Type B pancreatic cell (in vitro differentiated cells): ENCODE data around the gene SH3GLB1. TPM values are rescaled to one million over a fixed set of nuclear protein-coding genes. Genes with fewer than 3 reads are reported as not detected.

ENCODE experiments used
- DNase-seq: peaks from one replicate; pipeline ENCODE4 v3.0.0; 2021; ENCODE audit warnings: mixed read lengths; ENCODE audit not compliant: unreplicated experiment; ENCODE audit errors: extremely low spot score
- H3K27ac Mint-ChIP-seq: 2 replicates; pipeline ENCODE4 v1.8.0; 2021; ENCODE audit warnings: mild to moderate bottlenecking, mixed read lengths
- H3K27me3 Mint-ChIP-seq: 2 replicates; pipeline ENCODE4 v1.8.0; 2021; ENCODE audit warnings: mixed read lengths
- H3K36me3 Mint-ChIP-seq: 2 replicates; pipeline ENCODE4 v1.8.0; 2021; ENCODE audit warnings: mixed read lengths
- H3K4me1 Mint-ChIP-seq: one replicate; pipeline ENCODE4 v1.8.0; 2021; ENCODE audit warnings: mixed read lengths; ENCODE audit not compliant: unreplicated experiment
- H3K4me3 Mint-ChIP-seq: 2 replicates; pipeline ENCODE4 v1.8.0; 2021; ENCODE audit warnings: mild to moderate bottlenecking, mixed read lengths
- H3K9me3 Mint-ChIP-seq: 2 replicates; pipeline ENCODE4 v1.8.0; 2021; ENCODE audit warnings: mixed read lengths
- CTCF ChIP-seq: fragments of 200-600 bp; sonication (generic); conservative IDR thresholded peaks from 2 replicates; pipeline ENCODE4 v1.5.0; 2021; ENCODE audit warnings: antibody characterized with exemption, mild to moderate bottlenecking
- total RNA-seq: library from RNA; stranded (reverse); gene quantifications from 2 replicates; pipeline ENCODE4 v1.2.1, GENCODE V29; 2021; ENCODE audit warnings: low replicate concordance

The SH3GLB1 gene
- total RNA-seq, 1 donor from 2014 or later = 52.6 TPM

DNA sequence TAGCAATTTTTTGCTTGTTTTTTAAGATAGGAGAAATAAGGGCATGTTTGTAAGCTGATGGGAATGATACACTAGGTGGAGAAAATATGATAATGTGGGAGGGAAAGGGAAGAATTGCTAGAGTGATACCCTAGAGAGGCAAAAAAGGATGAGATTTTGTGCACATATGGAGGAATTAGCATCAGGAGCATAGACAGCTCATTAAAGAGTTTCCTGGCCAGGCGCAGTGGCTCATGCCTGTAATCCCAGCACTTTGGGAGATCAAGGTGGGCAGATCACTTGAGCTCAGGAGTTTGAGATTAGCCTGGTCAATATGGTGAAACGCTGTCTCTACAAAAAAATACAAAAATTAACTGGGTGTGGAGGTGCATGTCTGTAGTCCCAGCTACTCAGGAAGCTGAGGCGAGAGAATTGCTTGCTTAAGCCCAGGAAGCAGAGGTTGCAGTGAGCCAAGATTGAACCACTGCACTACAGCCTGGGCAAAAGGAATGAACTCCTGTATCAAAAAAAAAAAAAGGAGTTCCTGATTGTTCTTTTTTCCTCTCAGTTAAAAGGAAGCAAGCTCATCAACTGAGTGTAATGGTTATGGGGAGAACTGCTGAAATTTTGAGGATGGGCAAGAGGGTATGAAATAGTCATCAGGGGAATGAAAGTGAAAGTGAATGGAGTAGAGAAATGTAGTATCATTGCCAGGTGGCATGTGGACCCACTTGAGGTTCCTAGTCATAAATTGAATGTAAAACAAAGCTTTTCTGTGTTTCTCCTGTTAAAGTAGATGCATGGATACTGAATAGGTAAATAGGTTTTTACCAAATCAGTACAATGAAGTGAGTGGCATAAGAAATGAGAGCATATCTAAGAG is 35.5 kb downstream of the SH3GLB1 start:
- DNase-seq = no peak
- H3K9me3 Mint-ChIP-seq = no peaks in the 10 kb centered on the region
- no peak for TF ChIP-seq CTCF

DNA sequence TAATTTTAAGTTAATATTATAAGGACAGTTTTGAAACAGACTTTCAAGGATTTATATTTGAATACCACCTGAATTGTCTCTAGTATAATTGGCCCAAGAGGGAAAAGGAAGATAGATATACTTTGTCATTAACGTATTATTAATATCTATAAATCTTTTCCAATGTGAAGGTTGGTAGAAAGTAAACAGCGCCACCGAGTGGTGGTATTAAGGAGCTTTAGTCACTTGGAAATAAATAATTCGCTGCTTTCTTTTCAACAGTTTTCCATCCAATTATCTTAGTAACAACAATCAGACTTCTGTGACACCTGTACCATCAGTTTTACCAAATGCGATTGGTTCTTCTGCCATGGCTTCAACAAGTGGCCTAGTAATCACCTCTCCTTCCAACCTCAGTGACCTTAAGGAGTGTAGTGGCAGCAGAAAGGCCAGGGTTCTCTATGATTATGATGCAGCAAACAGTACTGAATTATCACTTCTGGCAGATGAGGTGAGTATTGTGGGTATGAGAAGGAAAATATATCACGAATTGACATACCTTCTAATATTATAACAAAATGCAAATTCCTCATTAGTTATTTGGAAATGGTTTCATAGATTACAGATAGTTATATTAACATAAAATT is 37.7 kb downstream of the SH3GLB1 start:
- Mint-ChIP-seq H3K27me3 (no peaks in the 10 kb centered on the region), H3K36me3 (peaks cover 10% of the 10 kb centered on the region), H3K9me3 (no peaks in the 10 kb centered on the region), H3K4me3 (no peak overlapping the region), H3K4me1 (no peaks in the 10 kb centered on the region), H3K27ac (no peak overlapping the region)
- DNase-seq = no peak
- TF ChIP-seq CTCF = peak; percentile 85

More for the DNA sequence above, 35.5 kb downstream of the SH3GLB1 start:
- Mint-ChIP-seq H3K36me3 (peaks cover 20% of the 10 kb centered on the region), H3K27me3 (no peaks in the 10 kb centered on the region), H3K4me1 (no peaks in the 10 kb centered on the region), H3K4me3 (no peak overlapping the region), H3K27ac (no peak overlapping the region)

DNA sequence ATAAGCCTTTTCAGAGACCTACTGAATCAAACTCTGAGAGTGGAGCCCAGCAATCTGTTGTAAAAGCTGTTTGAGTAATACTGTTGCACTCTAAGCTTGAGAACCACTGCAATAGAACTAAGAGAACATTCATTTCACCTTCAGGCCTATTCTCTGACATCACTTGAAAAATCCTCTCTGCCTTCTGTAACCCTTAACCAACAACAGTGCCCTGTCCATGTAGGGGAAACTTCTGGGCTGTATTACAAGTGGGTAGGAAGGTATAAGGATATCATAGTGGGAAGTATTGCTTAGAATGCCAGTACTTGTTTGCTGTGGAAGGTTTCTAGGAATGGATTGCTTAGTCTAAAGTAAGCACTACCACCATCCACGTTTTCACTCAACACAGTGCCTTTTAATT is 42.9 kb downstream of the SH3GLB1 start:
- TF ChIP-seq CTCF = no peak
- H3K27ac Mint-ChIP-seq = no peak overlapping the region
- no peaks in the 10 kb centered on the region for H3K27me3 Mint-ChIP-seq
- H3K9me3 Mint-ChIP-seq = no peaks in the 10 kb centered on the region
- no peaks in the 10 kb centered on the region for H3K4me1 Mint-ChIP-seq
- DNase-seq = no peak
- H3K36me3 Mint-ChIP-seq = peaks cover 4% of the 10 kb centered on the region
- H3K4me3 Mint-ChIP-seq = no peak overlapping the region

GRCh38 chr1:86748622-86749373 is 44.4 kb downstream of the SH3GLB1 start:
- peaks cover 4% of the 10 kb centered on the region for H3K36me3 Mint-ChIP-seq
- TF ChIP-seq CTCF = no peak
- no peaks in the 10 kb centered on the region for H3K4me1 Mint-ChIP-seq
- peaks cover 5% of the 10 kb centered on the region for H3K27me3 Mint-ChIP-seq
- no peak for DNase-seq
- no peak overlapping the region for H3K4me3 Mint-ChIP-seq
- no peak overlapping the region for H3K27ac Mint-ChIP-seq
- no peaks in the 10 kb centered on the region for H3K9me3 Mint-ChIP-seq

- H3K36me3 Mint-ChIP-seq = peaks cover 4% of the 10 kb centered on the region
- no peak overlapping the region for H3K4me3 Mint-ChIP-seq
- TF ChIP-seq CTCF = no peak
- H3K4me1 Mint-ChIP-seq = no peaks in the 10 kb centered on the region
- no peak for DNase-seq
- H3K27ac Mint-ChIP-seq = no peak overlapping the region
- H3K27me3 Mint-ChIP-seq = peaks cover 9% of the 10 kb centered on the region
- H3K9me3 Mint-ChIP-seq = no peaks in the 10 kb centered on the region
Observed at GRCh38 chr1:86750076-86750475, 45.7 kb downstream of the SH3GLB1 start.
